GM12874 (cell line): ENCODE measurements around the gene CLHC1.

Source experiments
- TF ChIP-seq, protein P1 (sequence below): IDR thresholded peaks from 2 replicates; pipeline ENCODE4 v1.5.1; 2011; ENCODE audit warnings: low read depth, mild to moderate bottlenecking, control low read depth, low read length, moderate library complexity; ENCODE audit not compliant: insufficient read depth

CLHC1 gene

DNA sequence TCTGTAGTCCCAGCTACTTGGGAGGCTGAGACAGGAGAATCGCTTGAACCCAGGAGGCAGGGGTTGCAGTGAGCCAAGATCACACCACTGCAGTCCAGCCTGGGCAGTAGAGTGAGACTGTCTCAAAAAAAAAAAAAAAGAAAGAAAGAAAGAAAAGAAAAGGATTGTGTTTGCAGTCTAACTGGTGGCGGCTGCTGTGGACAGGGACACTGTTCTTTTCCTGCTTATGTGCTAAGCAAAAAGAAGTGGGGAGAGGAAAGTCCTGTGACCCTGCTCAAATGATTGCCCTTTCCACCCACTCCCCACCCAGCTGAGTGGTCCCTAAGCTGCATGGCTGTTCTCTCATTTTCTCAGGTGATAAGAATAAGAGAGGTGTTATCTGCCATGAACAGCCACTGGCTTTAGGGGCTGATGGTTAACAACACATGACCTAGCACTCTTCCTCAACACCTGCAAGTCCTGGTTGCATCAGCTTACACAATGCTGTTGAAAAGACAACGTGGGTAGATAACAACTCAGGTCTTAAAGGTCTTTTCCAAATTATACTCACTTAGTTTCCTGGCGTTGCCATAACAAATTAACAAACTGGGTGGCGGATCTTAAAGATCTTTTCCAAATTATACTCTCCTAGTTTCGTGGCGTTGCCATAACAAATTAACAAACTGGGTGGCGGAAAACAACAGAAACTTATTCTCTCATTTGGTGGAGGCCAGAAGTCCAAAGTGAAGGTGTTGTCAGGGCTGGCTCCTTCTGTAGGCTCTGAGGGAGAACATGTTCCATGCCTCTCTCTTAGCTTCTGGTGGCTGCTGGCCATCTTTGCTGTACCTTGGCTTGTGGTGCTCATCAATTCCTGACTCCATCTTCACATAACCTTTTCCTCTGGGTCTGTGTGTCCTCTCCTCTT, 91.5 kb downstream of the CLHC1 start:
- TF ChIP-seq, protein P1, sequence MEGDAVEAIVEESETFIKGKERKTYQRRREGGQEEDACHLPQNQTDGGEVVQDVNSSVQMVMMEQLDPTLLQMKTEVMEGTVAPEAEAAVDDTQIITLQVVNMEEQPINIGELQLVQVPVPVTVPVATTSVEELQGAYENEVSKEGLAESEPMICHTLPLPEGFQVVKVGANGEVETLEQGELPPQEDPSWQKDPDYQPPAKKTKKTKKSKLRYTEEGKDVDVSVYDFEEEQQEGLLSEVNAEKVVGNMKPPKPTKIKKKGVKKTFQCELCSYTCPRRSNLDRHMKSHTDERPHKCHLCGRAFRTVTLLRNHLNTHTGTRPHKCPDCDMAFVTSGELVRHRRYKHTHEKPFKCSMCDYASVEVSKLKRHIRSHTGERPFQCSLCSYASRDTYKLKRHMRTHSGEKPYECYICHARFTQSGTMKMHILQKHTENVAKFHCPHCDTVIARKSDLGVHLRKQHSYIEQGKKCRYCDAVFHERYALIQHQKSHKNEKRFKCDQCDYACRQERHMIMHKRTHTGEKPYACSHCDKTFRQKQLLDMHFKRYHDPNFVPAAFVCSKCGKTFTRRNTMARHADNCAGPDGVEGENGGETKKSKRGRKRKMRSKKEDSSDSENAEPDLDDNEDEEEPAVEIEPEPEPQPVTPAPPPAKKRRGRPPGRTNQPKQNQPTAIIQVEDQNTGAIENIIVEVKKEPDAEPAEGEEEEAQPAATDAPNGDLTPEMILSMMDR: no peak

DNA sequence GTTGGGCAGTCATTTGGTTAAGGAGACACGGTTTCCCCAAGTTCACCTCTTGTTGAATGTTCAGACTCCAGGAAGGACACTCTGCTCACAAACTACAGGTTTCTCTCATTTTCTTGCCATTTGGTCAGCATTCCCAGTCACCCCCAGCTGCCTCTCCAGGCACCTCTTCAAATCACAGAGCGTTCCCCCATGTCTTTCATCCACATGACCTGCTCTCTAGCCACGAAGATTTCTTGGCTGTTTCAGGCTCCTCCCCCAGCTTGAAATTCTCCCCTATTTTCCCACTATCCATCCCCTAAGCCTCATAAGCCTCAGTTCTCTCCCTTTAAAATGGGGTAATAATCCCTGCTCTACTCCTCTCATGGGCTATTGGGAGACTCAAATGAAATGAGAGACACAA, 92.8 kb downstream of the CLHC1 start:
- TF ChIP-seq, protein P1: no peak

DNA sequence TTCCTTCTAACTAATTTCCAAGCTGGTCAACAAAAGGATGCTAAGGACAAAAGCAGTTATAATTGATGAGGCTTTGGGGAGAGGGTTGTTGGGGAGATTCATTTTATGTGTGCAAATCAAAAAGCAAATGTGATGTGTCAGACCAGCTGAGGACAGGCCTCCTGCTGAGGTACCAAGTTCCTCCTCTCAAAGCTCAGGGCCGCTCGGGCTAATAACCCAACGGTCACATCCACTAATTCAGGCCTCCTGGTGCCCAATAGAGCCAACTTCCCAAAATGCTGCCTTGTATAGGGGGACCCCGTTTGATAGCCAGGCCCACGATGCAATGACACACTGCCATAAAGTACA, 93.2 kb downstream of the CLHC1 start:
- TF ChIP-seq, protein P1: no peak

DNA sequence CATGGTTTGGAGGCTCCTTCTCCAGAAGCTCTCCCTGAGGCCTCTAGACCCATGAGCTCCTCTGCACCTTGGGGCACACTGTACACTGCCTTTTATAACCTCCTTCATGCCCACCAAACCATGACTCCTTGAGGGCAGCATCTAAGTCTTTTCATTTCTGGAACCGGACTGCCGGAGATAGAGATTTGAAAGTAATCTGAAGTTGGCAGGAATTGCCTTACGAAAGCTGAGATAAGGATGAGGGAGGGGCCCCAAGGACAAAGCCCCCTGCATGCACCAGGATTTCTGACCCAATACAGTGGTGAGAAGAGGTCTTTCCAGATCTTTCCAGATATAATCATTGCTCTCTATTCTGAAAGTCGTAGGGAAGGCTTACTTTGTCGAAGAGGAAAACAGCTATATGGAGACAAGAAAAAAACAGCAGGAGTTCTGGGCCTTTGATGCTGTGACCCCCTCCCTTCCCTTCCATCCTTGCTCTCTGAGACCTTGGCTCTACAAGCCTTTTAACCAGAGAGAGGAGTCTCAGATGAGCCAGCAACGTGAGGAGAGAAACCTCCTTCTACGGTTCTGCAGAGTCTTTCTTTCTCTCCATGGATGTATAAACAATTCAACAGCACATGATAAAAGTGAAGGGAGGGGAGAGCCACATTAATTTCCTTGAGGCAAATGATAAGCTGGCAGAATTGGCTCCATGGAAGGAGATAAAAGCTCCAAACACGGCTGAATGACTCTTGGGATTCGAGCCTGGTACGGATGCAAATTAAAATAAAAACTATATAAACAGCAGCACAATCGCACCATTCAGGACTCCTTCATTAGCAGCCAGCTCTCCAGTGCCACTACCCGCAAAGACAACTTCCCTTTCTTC, 93.8 kb downstream of the CLHC1 start:
- TF ChIP-seq, protein P1: no peak

DNA sequence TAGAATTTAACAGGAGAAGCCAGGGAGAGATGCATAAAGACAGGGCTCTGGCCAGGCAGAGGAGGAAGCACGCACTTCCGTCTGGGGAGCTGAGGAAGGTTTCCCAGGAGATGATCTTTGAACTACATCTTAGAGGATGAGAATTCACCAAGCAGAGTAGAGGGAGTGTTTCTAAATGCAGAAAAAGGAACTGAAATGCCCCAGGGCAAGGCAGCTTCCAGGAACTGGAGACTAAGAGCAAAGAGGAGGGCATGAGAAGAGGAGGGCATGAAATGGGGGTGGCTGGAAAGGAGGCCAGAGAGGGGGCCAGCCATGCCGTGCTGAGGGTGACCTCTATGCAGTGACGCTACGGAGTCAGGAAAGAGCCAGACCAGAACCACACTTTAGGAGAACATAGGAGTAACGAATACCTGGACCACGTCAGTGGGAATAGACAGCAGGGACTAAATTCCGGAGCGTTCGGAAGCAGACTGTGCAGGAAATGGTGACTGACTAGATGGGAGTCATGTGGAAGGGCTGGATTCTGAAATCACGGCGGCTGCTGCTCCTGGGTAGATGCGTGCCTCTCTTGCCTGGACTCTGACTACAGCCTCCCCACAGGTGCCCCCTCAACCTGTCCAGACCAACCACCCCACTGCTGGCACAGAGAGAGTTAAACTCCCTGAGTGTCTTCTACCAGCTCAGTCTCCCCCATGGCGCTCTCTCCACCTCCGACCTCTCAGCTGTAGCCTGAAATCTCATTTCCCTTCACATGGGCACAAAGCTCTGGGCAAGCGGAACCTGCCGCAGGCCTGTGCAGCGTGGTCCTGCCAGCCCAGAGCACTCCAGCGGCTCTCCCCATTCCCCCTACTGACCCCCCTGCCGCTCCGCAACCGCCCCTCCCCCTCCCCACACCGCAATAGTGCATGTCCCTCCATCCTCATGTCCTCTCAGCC, 94.8 kb downstream of the CLHC1 start:
- TF ChIP-seq, protein P1: no peak

DNA sequence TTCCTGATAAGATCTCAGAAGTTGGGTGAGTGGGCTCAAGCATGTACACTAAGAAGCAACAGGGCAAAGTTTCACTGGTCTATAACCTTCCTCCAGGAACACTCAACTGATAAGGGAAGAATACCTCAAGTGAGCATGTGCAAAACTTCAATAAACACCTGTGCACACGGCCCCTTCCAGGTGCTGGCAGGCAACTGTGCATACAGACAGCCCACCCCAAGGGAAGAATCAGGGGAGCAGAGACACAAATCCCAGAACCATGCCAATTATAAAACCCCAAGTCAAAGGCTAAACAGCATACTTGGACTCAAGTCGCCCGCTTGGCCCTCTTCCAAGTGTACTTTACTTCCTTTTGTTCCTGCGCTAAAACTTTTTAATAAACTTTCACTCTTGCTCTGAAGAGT, 96.0 kb downstream of the CLHC1 start:
- TF ChIP-seq, protein P1: no peak
